Muscle of leg (tissue), 11 donors: ENCODE data around the gene KIF16B. TPM values are rescaled to one million over a fixed set of nuclear protein-coding genes. Genes with fewer than 3 reads are reported as not detected.

Source experiments
- DNase-seq: peaks from one replicate; pipeline ENCODE4 v3.0.0; 2013
- H3K27ac ChIP-seq: one replicate; pipeline ENCODE4 v1.5.1; 2013; ENCODE audit warnings: mild to moderate bottlenecking, low read length, control low read depth
- H3K27me3 ChIP-seq: one replicate; pipeline ENCODE4 v1.6.1; 2013; ENCODE audit warnings: low read length; ENCODE audit not compliant: control insufficient read depth, insufficient read depth
- H3K36me3 ChIP-seq: one replicate; pipeline ENCODE4 v1.6.1; 2013; ENCODE audit warnings: low read length; ENCODE audit not compliant: control insufficient read depth, insufficient read depth
- H3K4me1 ChIP-seq: one replicate; pipeline ENCODE4 v1.6.1; 2013; ENCODE audit warnings: low read length; ENCODE audit not compliant: control insufficient read depth, insufficient read depth
- H3K4me3 ChIP-seq: one replicate; pipeline ENCODE4 v1.5.1; 2013; ENCODE audit warnings: low read length, control low read depth
- H3K9me3 ChIP-seq: replicated peaks from 2 replicates; pipeline ENCODE4 v1.6.1; 2013; ENCODE audit warnings: low read depth, low read length; ENCODE audit not compliant: control insufficient read depth
- WGBS: methylation state at CpG from one replicate; pipeline ENCODE4 v1.1.5; 2013; ENCODE audit warnings: missing lambda C conversion rate; ENCODE audit not compliant: insufficient coverage; 5-methylcytosine and 5-hydroxymethylcytosine counted together
- polyA plus RNA-seq, 8 donors: library from polyadenylated mRNA; unstranded; fragments of 120-200 nt; gene quantifications; one replicate each; pipeline versions ENCODE4 v1.2.1 to v1.2.3, GENCODE V29; 2013; ENCODE audit warnings: inconsistent platforms in 1 of 8, low replicate concordance in 1 of 8; ENCODE audit not compliant: insufficient read length in 8 of 8, insufficient read depth in 1 of 8
- total RNA-seq: library from RNA; stranded (reverse); fragments of 120-200 nt; gene quantifications from one replicate; pipeline ENCODE4 v1.2.4, GENCODE V29; 2013

The KIF16B gene
- total and polyA plus RNA-seq, 9 donors = 17.2 to 30.3 (median 24.7) TPM

DNA sequence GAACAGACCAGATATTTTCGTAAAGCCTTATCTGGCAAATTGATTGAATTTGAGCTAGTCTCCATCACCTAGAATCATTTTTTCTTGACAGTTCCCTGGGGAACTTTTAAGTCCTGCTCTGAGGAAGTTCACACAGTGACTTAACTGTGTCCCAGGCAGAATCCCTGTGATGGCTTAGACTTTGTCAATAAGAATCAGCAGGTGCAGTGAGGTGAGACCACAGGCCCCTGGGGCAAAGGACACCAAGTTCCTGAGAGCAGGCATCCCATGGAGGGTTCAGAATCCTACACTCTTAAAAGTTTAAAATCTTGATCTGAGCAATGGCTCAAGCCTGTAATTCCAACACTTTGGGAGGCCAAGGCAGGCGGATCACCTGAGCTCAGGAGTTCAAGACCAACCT is 13.0 kb downstream of the KIF16B start:
- DNase-seq = no peak
- Histone ChIP-seq H3K9me3 (no peaks in the 10 kb centered on the region), H3K27me3 (no peaks in the 10 kb centered on the region), H3K36me3 (no peaks in the 10 kb centered on the region), H3K4me1 (peaks cover 8% of the 10 kb centered on the region), H3K4me3 (no peak overlapping the region), H3K27ac (no peak overlapping the region)
- WGBS = 100% methylated on average over 1 of the region's 2 CpGs

DNA sequence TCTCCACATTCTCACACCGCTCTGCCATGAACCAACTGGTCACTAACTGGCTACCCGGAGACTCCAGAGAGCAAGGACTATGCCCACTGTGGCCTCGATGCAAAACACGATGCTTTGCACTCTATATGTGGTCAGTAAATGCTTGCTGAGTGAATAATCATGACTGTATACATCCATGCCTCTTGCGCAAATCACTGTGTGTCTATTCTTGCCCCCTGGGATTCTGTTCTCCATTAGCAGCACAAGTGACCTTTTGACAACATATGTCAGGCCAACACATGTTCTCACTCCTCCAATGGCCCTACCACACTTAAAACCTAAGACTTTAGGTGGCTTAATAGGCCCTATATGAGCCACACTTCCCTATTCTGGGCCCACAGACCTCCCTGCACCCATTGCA is 16.9 kb downstream of the KIF16B start:
- Histone ChIP-seq H3K4me3 (no peak overlapping the region), H3K4me1 (peaks cover 15% of the 10 kb centered on the region), H3K27ac (no peak overlapping the region), H3K27me3 (no peaks in the 10 kb centered on the region), H3K9me3 (peaks cover 2% of the 10 kb centered on the region), H3K36me3 (no peaks in the 10 kb centered on the region)
- no peak for DNase-seq
- WGBS = 93% methylated on average over 2 of the region's 5 CpGs

DNA sequence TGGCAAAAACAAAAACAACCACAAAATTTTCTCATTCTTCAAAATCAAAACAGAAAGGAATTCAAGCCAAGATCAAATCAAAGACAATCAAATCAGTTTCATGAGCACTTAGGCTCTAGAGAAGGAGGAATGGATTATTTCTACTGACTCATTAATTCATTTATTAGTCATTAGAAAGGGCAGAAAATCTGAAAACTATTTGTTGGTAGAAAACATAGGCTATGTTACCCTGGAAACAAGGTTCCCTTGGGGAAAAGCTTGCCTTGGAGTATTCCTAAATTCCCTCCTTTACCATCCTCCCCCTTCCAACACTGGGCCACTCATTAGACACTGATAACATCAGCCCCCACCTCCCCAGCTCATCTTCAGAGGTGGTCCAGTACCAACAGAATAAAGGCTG is 17.5 kb downstream of the KIF16B start:
- no peak for DNase-seq
- Histone ChIP-seq H3K36me3 (no peaks in the 10 kb centered on the region), H3K27me3 (no peaks in the 10 kb centered on the region), H3K4me3 (no peak overlapping the region), H3K27ac (no peak overlapping the region), H3K4me1 (peaks cover 15% of the 10 kb centered on the region), H3K9me3 (peaks cover 2% of the 10 kb centered on the region)

DNA sequence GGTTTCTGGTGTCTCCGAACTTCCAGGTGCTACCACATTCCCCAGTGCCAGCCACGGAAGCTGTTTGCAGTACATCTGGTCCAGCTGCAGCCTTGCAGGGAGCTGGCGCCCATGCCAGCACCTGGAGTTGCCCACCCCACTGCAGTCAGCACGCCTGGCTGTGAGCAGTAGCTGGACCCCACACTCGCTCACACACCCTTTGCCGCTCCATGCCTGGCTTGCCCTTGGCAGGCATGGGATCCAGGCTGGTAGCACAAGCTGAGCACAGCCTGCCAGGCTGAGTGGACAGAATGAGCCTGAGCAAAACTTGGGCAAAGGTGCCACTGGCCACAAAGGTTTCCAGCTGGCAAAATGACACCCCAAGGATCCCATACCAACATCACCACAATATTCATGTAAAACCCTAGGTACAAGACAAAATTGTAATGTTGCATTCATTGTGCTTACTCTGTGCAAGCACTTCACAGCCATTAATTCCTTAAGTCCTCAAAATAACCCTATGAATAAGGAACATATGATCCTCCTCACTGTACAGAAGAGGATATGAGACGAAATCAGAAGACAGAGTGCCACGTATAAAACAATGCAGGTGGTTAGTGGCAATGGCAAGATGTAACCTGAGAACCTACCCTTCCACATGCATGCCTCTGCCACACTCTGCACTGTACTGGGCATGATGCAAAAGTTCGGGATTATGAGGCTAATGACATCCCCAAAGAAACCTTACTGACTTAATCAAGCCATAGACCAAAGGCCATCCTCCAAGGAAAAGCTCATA is 18.3 kb downstream of the KIF16B start:
- Histone ChIP-seq H3K4me1 (peaks cover 15% of the 10 kb centered on the region), H3K9me3 (peaks cover 2% of the 10 kb centered on the region), H3K4me3 (no peak overlapping the region), H3K27me3 (no peaks in the 10 kb centered on the region), H3K36me3 (no peaks in the 10 kb centered on the region), H3K27ac (no peak overlapping the region)
- WGBS = 89% methylated on average over 6 of the region's 9 CpGs
- DNase-seq = no peak

DNA sequence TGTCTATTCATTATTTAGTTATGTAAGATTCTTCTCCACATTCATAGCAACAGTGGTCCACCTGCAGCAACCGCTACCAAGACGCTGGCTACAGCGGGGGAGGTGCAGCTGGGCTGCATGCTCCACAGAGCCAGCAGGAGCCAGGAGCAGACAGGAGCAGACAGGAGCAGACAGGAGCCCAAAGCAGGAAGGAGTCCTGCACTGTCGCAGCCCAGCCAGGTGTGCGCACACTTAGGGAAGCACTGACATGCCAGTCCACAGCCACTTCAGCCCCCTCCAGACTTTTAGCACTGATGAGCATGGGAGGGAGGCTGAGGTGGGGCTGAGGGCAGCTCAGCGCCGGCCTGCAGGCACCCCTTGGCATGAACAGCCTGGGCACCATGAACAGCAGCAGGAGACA is 19.6 kb downstream of the KIF16B start:
- WGBS = 91% methylated on average over 7 of the region's 7 CpGs
- H3K36me3 ChIP-seq = no peaks in the 10 kb centered on the region
- H3K27ac ChIP-seq = no peak overlapping the region
- no peaks in the 10 kb centered on the region for H3K27me3 ChIP-seq
- no peak for DNase-seq
- no peak overlapping the region for H3K4me3 ChIP-seq
- H3K4me1 ChIP-seq = peaks cover 15% of the 10 kb centered on the region
- peaks cover 2% of the 10 kb centered on the region for H3K9me3 ChIP-seq

DNA sequence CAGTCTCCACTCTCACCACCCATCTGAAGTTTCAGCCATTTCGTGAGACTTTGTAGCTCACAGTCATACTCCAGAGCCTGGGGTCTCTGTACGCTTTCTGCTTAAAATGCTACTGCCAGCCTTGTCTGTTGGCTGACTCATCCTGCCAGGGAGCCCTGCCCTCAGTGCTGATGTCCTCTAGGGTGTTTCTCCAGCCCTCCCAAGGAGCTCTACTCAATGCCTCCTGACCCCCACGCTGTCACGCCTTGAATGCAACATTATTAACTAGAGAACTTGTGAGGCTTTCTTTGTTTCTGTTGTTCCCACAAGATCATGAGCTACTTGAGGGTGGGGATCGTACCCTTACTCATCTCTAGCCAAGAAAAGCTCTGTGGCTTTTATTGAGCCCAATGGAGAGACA is 20.1 kb downstream of the KIF16B start:
- Histone ChIP-seq H3K27me3 (no peaks in the 10 kb centered on the region), H3K36me3 (no peaks in the 10 kb centered on the region), H3K9me3 (peaks cover 2% of the 10 kb centered on the region), H3K27ac (no peak overlapping the region), H3K4me3 (no peak overlapping the region), H3K4me1 (peaks cover 15% of the 10 kb centered on the region)
- WGBS = 97% methylated on average over 3 of the region's 5 CpGs
- no peak for DNase-seq

DNA sequence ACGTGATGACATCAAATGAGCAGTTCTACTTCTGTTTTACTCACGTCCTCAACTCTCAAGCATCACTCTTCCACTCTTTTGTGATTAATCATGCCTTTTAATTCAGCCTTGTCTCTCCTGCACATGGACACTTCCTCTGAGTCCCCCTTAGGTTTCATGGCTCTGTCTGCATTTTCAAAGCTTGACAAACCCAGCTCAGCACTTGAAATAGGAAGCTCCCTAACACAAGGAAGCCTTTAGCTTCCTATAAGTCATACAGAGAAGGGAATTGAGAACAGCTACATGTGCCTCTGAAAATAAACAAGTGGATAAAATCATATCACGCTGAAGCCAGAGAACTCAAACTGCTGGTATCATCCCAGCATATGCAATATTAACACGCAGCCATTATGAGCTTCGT is 21.2 kb downstream of the KIF16B start:
- Histone ChIP-seq H3K27me3 (no peaks in the 10 kb centered on the region), H3K4me3 (no peak overlapping the region), H3K27ac (peak overlapping the region; percentile 13), H3K9me3 (peaks cover 2% of the 10 kb centered on the region), H3K4me1 (peaks cover 15% of the 10 kb centered on the region), H3K36me3 (no peaks in the 10 kb centered on the region)
- peak; percentile 40 for DNase-seq
- WGBS = 87% methylated on average over 5 of the region's 5 CpGs

DNA sequence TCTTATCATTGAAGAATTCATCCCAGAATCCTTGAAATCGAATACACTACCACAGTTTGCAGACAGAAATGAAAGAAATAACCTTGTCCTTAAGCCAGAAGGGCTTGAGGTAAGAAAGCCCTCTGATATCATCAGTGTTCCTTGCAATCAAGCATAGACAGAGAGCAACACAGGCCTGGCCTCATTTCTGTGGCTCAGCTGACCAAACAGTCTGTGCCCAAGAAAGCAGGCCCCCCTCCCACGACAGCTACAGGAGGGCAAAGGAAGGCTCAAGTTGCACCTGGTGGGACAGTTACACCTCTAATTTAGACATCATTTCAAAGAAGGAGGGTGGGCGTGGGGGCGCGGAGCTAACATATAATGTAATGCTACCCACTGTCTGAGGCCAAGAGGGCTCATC is 21.6 kb downstream of the KIF16B start:
- no peak overlapping the region for H3K4me3 ChIP-seq

DNA sequence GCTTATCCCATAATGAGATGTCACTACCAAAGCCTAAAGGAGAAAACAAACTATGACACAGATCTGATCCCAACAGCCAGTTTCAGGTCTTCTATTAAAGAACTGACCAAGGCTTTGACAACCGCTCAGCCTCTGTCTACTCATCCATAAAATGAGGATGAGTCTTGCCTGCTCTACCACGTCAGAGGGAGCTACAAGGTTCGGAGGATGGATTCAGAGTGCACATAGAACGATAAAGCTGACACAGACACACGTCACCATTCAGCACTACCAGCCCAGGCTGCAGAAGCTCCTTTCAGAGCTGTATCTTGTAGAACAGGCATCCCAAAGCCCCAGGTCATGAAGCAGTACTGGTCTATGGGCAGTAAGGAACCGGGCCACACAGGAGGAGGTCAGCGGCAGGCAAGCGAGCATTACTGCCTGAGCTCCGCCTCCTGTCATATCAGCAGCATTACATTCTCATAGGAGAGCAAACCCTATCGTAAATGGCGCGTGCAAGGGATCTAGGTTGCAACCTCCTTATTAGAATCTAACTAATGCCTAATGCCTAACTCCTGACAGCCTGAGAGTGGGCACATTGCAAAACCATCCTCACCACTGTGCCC is 25.1 kb downstream of the KIF16B start:
- Histone ChIP-seq H3K36me3 (no peaks in the 10 kb centered on the region), H3K9me3 (no peaks in the 10 kb centered on the region), H3K27ac (no peak overlapping the region), H3K4me1 (no peaks in the 10 kb centered on the region), H3K4me3 (no peak overlapping the region), H3K27me3 (no peaks in the 10 kb centered on the region)
- no peak for DNase-seq
- 93% methylated on average over 7 of the region's 12 CpGs for WGBS

More for the DNA sequence above, 21.6 kb downstream of the KIF16B start:
- no peaks in the 10 kb centered on the region for H3K36me3 ChIP-seq
- 57% methylated on average over 1 of the region's 5 CpGs for WGBS
- H3K27ac ChIP-seq = peak overlapping the region; percentile 13
- DNase-seq = no peak
- H3K9me3 ChIP-seq = peaks cover 2% of the 10 kb centered on the region
- no peaks in the 10 kb centered on the region for H3K27me3 ChIP-seq
- peaks cover 15% of the 10 kb centered on the region for H3K4me1 ChIP-seq

DNA sequence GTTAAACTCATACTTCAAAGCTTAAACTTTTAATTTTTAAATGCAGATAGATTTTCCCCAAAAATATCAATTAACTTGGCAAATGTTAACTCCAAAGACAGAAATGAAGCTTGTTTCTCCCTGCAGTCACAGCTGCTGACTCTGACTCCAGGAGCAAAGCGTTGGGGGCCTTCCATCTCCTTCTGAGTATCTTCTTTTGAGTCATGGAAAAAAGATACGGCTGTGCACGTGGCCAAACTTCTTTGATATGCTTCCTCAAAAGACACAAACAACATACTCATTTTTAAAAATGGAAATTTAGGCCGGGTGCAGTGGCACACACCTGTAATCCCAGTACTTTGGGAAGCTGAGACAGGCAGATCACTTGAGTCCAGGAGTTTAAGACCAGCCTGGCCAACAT is 28.3 kb downstream of the KIF16B start:
- H3K36me3 ChIP-seq = no peaks in the 10 kb centered on the region
- H3K27ac ChIP-seq = no peak overlapping the region
- no peaks in the 10 kb centered on the region for H3K27me3 ChIP-seq
- no peaks in the 10 kb centered on the region for H3K9me3 ChIP-seq
- H3K4me3 ChIP-seq = no peak overlapping the region
- no CpG with 5 or more reads among the region's 4 CpGs for whole genome bisulfite sequencing
- H3K4me1 ChIP-seq = no peaks in the 10 kb centered on the region
- DNase-seq = no peak
